Prostate gland (tissue), 2 donors: ENCODE data around the gene CCDC146.

ENCODE experiments used
- CTCF ChIP-seq, 4 experiments: fragments of 200-600 bp in 2 of 4; fragments of 450-650 bp in 2 of 4; sonication (generic) in 2 of 4; IDR thresholded peaks; 1 replicate in 3 of 4; 2 replicates in 1 of 4; pipeline ENCODE4 v1.5.1; 2016 to 2019; ENCODE audit warnings: antibody characterized with exemption in 4 of 4, mild to moderate bottlenecking in 2 of 4, moderate library complexity in 2 of 4
- POLR2A ChIP-seq: fragments of 450-650 bp; IDR thresholded peaks from one replicate; pipeline ENCODE4 v1.6.1; 2016; ENCODE audit warnings: antibody characterized with exemption, mild to moderate bottlenecking

GRCh38 chr7:77337456-77337990, 215.1 kb downstream of the CCDC146 start:
- no peak for TF ChIP-seq CTCF (IDR thresholded peaks at IDR 0.05)
- no peak for TF ChIP-seq POLR2A
